ENCODE results near the gene ZNF839. TPM values are rescaled to one million over a fixed set of nuclear protein-coding genes. Genes with fewer than 3 reads are reported as not detected.

Gene ZNF839
- total RNA-seq = 10 to 100 TPM in 1 of 2 donors, 1 to 10 TPM in 1; 6.3 to 19.8 TPM

DNA sequence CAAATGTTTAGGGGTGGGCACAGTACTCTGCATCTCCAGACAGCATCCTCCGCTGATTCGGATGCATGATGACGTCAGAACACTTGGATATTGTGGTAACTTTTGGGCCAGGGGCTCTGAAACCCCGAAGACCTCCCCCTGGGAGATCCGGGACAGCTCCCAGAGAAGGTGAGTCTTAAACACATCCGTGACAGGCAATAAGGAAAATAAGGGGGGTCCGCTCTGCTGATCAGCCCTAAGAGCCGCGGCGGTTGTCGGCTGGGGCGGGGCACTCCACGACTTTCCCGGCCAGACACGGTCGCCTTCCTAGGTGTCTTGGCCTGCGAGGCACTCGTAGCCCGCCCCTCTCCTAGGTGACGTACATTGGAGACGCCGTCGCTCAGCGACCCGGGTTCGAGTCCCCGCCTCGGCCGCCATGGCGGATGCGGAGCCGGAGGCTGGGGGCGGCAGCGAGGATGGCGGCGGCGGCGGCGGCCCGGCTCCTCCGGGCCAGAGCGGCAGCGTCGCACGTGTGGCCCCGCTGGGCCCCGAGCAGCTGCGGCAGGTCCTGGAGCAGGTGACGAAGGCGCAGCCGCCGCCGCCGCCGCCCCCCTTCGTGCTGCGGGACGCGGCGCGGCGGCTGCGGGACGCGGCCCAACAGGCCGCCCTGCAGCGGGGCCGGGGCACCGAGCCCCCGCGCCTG lies at the start of gene ZNF839:
Gene ZNF839, plus strand, starts transcription at position 396 of the 682 bp plus-strand sequence. Its CDS starts 20 bp downstream, at position 416.
- Mint-ChIP-seq H3K27ac (peak within 1 kb of the TSS; percentile 98), H3K36me3 (peaks cover 0 to 5% of the 10 kb centered on the region in 2 donors), H3K9me3 (no peaks in the 10 kb centered on the region)
- peak; percentile 70 to 78 for ATAC-seq
- peak; percentile 88 to 99 for DNase-seq (ENCODE audit: low spot score in 2 of 2)

DNA sequence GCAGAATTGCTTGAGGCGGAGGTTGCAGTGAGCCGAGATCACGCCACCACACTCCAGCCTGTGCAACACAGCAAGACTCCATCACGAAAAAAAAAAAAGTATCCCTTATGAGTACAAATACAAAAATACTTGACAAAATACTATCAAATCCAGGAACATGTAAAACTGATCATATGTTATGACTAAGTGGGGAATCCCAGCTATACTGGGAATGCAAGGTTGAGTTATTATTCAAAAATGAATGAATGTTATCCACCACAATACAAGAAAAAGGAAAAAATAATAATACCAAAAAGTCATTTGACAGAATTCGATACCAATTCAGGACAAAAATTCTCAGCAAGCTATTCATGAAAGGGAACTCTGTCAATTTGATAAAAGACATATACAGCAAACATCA lies 47.2 kb upstream of the ZNF839 start:
- Mint-ChIP-seq H3K36me3 (no peaks in the 10 kb centered on the region), H3K27ac (no peak overlapping the region), H3K9me3 (no peaks in the 10 kb centered on the region)
- DNase-seq (ENCODE audit: low spot score in 2 of 2) = no peak
- peak; percentile 37 to 49 for ATAC-seq

DNA sequence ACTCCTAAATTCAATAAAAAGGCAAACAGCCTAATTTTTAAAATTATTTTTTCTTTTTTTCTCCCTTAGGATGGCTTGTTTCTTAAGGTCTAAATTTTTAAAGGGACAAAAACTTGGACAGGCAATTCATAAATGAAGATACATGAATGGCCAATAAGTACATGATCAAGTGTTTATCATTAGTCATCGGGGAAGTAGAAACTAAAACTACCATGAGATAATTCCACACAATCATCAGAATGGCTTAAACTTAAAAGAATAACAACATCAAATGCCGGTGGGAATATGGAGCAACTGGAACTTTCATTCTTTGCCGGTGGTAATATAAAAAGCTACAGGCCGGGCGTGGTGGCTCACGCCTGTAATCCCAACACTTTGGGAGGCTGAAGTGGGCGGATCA lies 43.7 kb upstream of the ZNF839 start:
- H3K9me3 Mint-ChIP-seq = no peaks in the 10 kb centered on the region
- no peak for ATAC-seq
- DNase-seq (ENCODE audit: low spot score in 2 of 2) = no peak
- no peaks in the 10 kb centered on the region for H3K36me3 Mint-ChIP-seq
- H3K27ac Mint-ChIP-seq = no peak overlapping the region

DNA sequence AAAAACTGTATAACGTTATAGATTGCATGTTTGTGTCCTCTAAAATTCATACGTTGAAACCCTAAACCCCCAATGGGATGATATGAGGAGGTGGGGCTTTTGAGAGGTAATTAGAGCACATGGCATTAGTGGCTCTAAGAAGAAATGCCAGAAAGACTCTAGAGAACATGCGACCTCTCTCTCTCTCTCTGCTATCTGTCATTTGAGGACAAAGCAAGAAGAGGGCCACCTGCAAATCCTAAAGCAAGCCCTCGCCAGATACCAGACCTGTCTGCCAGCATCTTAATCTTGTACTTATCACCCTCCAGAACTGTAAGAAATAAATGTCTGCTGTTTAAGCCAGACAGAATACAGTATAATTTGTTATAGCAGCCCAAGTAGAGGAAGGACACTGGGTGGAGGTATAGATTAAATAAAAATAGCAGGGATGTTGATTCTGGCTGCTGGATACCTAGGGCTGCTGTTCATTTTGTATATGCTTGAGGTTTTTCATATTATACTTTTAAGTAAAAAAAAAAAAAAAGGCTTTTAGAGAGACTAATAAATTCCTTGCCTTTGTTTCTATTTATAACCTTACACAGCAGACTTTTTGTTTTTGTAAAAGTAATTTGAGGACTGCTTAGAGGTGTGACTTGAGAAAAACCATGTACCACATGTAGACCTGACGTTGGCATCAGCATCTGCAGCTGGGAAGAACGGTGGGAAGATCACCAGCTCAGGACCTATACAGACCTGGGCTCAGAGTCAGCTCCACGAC lies 41.5 kb upstream of the ZNF839 start:
- ATAC-seq (no peak), DNase-seq (ENCODE audit: low spot score in 2 of 2) (no peak)
- H3K36me3 Mint-ChIP-seq = no peaks in the 10 kb centered on the region
- H3K27ac Mint-ChIP-seq = no peak overlapping the region
- no peaks in the 10 kb centered on the region for H3K9me3 Mint-ChIP-seq

DNA sequence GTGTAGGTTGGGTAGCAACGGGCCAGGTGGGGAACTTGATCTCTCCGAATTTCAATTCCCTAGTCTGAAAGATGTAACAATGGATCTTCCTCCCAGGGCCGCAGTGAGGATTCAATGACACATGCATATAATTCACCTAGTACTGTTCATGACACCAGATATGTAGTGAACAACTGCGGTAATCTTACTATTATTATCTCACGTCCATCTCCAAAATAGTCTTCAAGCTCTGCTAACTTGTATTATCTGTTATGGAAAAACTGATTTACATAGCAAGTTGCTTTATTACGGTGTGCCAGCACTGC lies 41.0 kb upstream of the ZNF839 start:
- no peaks in the 10 kb centered on the region for H3K9me3 Mint-ChIP-seq
- DNase-seq (ENCODE audit: low spot score in 2 of 2) (no peak), ATAC-seq (no peak)
- no peak overlapping the region for H3K27ac Mint-ChIP-seq
- no peaks in the 10 kb centered on the region for H3K36me3 Mint-ChIP-seq

DNA sequence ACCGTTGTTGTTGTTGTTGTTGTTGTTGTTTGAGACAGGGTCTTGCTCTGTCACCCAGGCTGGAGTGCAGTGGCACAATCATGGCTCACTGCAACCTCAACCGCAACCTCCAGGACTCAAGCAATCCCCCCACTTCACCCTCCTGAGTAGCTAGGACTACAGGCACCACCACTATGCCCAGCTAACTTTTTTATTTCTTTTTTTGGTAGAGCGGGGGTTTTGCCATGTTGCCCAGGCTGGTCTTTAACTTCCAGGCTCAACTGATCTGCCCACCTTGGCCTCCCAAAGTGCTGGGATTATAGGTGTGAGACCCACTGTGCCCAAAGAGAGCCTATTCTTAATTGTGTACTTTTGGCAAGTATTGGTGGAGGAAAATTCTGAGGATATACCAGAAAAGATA lies 40.3 kb upstream of the ZNF839 start:
- DNase-seq (ENCODE audit: low spot score in 2 of 2) (no peak), ATAC-seq (no peak)
- H3K27ac Mint-ChIP-seq = no peak overlapping the region
- H3K9me3 Mint-ChIP-seq = no peaks in the 10 kb centered on the region
- no peaks in the 10 kb centered on the region for H3K36me3 Mint-ChIP-seq

DNA sequence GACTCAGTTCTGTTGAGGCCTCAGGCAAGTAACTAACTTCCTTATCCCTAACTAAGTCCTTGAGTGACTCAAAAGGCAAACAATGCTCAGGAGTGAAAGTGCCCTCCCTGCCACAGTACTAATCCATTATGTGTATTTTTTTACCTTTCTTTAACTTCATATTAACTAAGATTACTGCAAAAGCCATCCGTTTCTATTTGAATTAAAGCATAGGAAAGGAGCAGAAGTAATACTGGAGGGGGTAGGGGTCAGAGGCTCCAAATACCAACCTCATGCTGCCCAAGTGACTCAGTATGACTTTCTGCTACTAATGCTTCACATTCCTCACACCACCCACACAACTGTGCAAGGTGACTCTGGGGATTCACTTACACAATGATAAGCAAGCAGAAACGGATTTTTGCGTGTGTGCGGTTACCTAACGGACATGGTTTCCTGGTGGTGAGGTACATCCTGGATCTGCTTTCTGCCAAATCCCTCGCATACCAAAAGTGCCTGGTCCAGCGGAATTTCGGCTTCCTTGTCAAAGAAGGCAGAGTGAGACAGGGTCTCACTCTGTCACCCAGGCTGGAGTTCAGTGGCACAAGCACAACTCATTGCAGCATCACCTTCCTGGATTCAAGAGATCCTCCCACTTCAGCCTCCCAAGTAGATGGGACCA lies 39.7 kb upstream of the ZNF839 start:
- H3K36me3 Mint-ChIP-seq = no peaks in the 10 kb centered on the region
- H3K9me3 Mint-ChIP-seq = no peaks in the 10 kb centered on the region
- H3K27ac Mint-ChIP-seq = no peak overlapping the region
- DNase-seq (ENCODE audit: low spot score in 2 of 2) (no peak), ATAC-seq (peak; percentile 62 to 77)

DNA sequence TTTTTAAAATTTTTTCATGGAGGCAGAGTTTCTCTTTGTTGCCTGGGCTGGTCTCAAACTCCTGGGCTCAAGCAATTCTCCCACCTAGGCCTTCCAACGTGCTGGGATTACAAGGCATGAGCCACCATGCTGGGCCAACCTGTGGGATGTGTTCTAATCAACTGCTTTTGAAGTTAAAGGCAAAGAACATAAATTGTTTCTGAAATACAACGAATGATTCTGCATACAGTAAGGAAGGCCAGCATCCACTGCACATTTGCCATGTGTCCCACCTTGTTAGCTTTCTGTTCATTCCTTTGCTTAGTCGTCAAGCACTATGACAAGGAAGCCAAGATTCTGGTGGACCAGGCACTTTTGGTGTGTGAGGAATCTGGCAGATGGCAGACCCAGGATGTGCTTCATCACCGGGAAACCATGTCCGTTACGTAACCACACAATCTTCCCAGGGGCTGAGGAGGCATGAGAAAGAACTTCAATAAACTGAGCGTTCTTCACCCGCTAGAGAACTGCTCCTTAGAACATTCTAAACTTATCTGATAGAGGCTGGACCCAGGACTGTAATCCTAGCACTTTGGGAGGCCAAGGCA lies 39.1 kb upstream of the ZNF839 start:
- H3K36me3 Mint-ChIP-seq = no peaks in the 10 kb centered on the region
- DNase-seq (ENCODE audit: low spot score in 2 of 2) (no peak), ATAC-seq (no peak)

DNA sequence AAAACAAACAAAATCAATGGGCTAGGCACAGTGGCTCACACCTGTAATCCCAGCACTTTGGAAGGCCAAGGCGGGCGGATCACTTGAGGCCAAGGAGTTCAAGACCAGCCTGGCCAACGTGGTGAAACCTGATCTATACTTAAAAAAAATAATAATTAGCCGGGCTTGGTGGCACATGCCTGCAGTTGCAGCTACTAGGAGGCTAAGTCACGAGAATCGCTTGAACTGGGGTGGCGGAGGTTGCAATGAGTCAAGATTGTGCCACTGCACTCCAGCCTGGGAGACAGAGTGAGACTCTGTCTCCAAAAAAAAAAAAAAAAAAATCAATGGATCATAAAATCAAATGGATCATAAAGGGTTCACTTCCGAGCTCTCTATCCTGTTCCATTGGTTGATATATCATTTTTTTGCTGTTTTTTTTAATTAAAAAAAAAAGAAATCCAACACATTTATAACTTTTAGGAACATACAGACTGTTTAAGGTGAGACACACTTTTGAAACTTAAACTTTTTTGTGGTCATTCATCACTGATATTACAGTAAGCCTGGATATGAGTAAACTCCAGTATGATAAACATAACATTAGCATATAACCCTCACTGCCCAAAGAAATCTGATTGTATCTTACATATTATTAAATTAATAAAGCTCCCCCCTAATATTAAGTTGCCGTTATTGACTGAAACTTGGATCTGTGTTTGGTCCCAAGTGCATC lies 36.6 kb upstream of the ZNF839 start:
- no peak for ATAC-seq
- no peak for DNase-seq (ENCODE audit: low spot score in 2 of 2)
- Mint-ChIP-seq H3K9me3 (no peaks in the 10 kb centered on the region), H3K36me3 (no peaks in the 10 kb centered on the region), H3K27ac (no peak overlapping the region)

More for the DNA sequence above, 39.1 kb upstream of the ZNF839 start:
- no peaks in the 10 kb centered on the region for H3K9me3 Mint-ChIP-seq
- H3K27ac Mint-ChIP-seq = no peak overlapping the region

DNA sequence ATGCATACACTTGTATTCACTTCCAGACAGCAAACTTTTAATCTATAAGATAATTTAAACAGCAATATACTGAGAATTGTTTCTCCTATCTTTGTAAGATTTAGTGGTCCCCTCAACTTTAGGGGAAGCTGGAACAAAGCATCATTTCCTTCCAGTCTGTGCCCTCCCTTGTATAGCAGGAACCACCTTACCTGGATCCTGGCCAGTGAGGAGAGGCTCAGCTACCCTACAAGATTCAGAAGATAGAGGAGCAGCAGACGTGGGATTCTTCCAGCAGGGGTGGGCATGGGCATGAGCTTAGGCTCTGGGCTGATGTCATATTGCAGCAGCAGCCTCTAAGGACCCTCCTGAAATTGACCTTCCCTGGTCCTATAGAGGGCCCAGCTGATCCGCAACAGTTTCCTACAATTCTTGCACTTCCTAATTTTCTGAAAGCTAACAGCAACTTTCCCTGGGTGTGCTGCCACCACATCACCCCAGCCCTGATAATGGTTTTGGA lies 35.9 kb upstream of the ZNF839 start:
- no peaks in the 10 kb centered on the region for H3K36me3 Mint-ChIP-seq
- no peak for DNase-seq (ENCODE audit: low spot score in 2 of 2)
- no peak for ATAC-seq
- no peak overlapping the region for H3K27ac Mint-ChIP-seq
- no peaks in the 10 kb centered on the region for H3K9me3 Mint-ChIP-seq

DNA sequence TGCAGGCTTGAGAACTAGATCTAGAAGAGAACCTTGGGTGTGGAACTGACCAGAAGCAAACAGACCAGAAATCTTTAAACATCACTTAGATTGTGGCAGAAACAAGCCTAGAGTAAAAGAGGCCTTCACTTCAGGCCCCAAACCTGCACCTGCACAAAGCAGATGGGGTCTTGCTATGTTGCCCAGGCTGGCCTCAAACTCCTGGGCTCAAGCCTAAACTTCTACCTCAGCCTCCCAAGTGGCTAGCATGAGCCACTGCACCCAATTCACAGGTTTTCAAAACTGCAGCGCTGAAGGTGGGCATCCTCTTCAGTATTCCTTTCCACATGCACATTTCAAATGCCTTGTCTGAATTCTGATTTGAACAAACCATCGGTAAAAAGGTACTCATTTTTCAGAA lies 34.4 kb upstream of the ZNF839 start:
- Mint-ChIP-seq H3K9me3 (no peaks in the 10 kb centered on the region), H3K36me3 (no peaks in the 10 kb centered on the region), H3K27ac (no peak overlapping the region)
- ATAC-seq (no peak), DNase-seq (ENCODE audit: low spot score in 2 of 2) (no peak)

DNA sequence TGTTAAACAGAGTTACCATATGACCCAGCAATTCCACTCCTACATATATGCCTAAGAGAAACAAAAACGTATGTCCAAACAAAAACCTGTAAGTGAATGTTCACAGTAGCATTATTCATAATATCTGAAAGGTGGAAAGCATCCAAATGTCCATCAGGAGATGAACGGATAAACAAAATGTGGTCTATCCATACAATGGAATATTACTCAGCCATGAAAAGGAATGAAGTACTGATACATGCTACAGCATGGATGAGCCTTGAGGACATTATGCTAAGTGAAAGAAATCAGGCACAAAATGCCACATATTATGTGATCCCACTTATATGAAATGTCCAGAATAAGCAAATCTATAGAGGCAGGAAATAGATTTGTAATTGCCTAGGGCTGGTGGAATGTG lies 31.4 kb upstream of the ZNF839 start:
- no peaks in the 10 kb centered on the region for H3K36me3 Mint-ChIP-seq
- no peaks in the 10 kb centered on the region for H3K9me3 Mint-ChIP-seq
- no peak overlapping the region for H3K27ac Mint-ChIP-seq
- no peak for DNase-seq (ENCODE audit: low spot score in 2 of 2)
- ATAC-seq = no peak

DNA sequence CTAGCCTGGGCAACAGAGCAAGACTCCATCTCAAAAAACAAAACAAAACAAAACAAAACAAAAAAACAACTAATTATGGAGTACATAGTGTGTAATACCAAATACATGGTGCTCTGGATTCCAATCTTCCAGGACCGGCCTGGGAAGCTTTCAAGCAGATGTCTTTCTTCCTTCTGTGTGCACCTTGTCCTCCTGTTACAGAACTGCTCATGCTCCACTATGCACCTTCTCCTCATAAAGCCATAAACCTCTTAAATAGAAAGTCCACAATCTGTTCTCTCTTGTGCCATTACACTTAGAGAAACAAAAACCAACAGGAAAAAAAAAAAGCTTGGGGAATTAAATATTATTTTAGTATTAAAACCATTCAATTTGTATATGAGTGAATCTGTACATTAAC lies 27.1 kb upstream of the ZNF839 start:
- Mint-ChIP-seq H3K27ac (no peak overlapping the region), H3K36me3 (no peaks in the 10 kb centered on the region), H3K9me3 (no peaks in the 10 kb centered on the region)
- ATAC-seq = no peak
- no peak for DNase-seq (ENCODE audit: low spot score in 2 of 2)

DNA sequence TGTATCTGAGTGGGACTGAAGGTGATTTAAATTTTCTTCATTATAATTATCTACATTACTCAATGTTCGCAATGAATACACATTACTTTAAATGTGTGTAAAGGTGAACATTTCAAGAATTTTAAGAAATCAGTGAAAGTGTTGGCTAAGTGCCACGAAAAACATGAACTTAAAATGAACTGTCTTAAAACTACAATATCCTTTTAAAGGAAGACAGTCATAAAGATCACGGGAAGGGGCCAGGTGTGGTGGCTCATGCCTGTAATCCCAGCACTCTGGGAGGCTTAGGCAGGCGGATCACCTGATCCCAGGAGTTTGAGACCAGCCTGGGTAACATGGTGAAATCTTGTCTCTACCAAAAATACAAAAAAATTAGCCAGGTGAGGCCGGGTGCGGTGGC lies 25.8 kb upstream of the ZNF839 start:
- DNase-seq (ENCODE audit: low spot score in 2 of 2) (no peak), ATAC-seq (no peak)
- no peaks in the 10 kb centered on the region for H3K9me3 Mint-ChIP-seq
- H3K27ac Mint-ChIP-seq = no peak overlapping the region
- no peaks in the 10 kb centered on the region for H3K36me3 Mint-ChIP-seq

DNA sequence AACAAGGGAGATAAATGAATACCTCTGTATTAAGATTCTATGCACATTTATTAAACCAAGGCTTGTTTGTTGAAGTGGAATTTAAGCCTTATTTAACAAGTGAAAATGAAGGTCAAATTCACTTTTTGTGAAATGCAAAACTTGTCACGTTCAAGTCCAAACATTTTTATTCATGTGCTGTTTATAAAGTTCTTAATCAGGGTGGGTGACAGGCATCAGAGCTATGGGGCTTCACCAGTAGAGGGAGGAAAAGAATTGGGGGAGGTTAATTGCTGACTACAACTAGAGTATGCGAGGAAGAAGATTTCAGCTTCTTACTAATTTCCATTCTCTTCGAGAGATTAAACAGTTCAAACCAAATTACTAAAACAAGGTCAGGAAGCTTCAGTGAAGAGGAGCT lies 24.3 kb upstream of the ZNF839 start:
- ATAC-seq (no peak), DNase-seq (ENCODE audit: low spot score in 2 of 2) (no peak)
- H3K9me3 Mint-ChIP-seq = no peaks in the 10 kb centered on the region
- H3K27ac Mint-ChIP-seq = no peak overlapping the region
- H3K36me3 Mint-ChIP-seq = no peaks in the 10 kb centered on the region

DNA sequence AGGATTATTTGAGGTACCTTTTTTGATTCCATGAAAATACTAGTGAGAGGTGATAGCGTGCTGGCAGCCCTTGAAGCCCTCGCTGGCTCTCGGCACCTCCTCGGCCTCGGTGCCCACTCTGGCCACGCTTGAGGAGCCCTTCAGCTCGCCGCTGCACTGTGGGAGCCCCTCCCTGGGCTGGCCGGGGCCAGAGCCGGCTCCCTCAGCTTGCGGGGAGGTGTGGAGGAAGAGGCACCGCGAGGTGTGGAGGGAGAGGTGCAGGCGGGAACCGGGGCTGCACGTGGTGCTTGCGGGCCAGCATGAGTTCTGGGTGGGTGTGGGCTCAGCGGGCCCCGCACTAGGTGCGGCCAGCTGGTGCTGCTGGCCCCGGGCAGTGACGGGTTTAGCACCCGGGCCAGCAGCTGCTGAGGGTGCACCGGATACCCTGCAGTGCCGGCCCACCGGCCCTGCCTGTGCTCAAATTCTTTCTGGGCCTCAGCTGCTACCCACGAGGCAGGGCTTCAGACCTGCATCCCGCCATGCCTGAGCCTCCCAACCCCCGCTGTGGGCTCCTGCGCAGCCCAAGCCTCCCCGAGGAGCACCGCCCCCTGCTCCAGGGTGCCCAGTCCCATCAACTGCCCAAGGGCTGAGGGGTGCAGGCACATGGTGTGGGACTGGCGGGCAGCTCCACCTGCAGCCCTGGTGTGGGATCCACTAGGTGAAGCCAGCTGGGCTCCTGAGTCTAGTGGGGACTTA lies 21.9 kb upstream of the ZNF839 start:
- no peaks in the 10 kb centered on the region for H3K9me3 Mint-ChIP-seq
- no peak overlapping the region for H3K27ac Mint-ChIP-seq
- ATAC-seq = no peak
- no peaks in the 10 kb centered on the region for H3K36me3 Mint-ChIP-seq
- DNase-seq (ENCODE audit: low spot score in 2 of 2) = no peak

All from activated naive CD4-positive, alpha-beta T cell treated with anti-CD3 and anti-CD28 coated beads, Interleukin-2, amount 50 U/mL, for 72 hours (primary cell).